ENCODE measurements around the gene SLC22A23. TPM values are rescaled to one million over a fixed set of nuclear protein-coding genes. Genes with fewer than 3 reads are reported as not detected.

The SLC22A23 gene
- total RNA-seq, 1 donor from 2014 or later = 4.0 TPM

GRCh38 chr6:3406362-3406821, 50.5 kb downstream of the SLC22A23 start:
- no peak for DNase-seq (ENCODE audit: low read depth, low spot score)

DNA sequence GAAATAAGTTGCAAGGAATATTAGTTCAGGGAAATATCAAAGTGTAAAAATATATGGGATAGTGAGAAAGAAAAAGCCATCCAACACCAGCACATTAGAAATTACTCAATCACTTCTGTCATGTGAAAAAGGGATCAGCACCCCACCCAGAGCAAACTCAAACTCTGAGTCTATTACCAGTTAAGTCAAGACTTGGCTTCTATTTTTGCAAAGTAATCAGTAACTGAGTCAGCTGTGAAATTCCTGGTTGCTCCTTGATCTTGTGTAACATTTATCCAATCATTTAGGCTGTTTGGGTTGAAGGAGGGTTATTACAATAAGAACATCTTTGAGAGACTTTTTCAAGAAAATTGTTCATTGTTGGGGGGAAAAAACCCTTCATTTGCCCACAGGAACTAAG, 51.2 kb downstream of the SLC22A23 start:
- no peak for DNase-seq (ENCODE audit: low read depth, low spot score)

- no peak for DNase-seq (ENCODE audit: low read depth, low spot score)
These were observed 51.7 kb downstream of the SLC22A23 start for GRCh38 chr6:3405182-3405518.

DNA sequence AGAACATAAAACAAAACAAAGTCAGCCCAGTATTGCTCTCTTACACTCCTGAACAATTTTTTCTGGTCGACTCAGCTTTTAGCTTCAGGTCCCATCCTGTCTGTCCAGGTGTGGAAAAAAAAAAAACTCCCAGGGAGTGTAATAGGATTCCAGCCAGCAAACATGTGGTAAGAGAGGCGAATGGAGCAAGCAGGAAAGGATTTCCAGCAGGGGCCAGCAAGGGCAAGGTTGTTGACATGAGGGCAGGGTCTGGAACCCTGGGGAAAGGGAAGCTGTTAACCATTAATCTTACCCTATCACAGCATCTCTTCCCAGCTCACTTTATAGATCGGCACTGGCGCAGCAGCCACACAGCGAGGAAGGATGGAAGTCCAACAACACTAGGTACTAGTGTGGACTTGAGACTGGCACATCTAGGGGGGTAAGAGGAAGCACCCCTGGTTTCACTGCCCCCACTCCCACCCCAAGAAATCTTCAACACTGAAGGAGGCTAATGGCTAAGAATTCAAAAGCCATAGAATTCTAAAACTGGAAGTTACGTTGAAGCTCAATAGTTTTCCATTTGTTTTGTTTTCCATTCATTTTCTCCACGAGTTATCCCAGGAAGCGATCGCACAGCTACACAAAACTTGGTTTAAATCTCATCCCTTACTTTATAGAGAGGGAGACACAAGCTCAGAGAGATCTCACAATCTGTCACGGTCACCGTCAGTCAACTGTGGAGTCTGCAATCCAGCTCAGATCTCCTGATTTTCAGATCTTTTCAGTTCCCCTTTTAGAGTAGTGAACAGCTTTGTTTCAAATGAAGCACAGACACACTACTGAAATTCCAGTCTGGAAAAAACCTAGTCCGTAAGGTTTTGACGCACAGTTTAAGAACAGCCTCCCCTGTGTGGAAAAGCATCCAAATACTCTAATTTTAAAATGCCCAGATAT, 53.3 kb downstream of the SLC22A23 start:
- DNase-seq (ENCODE audit: low read depth, low spot score) = no peak

DNA sequence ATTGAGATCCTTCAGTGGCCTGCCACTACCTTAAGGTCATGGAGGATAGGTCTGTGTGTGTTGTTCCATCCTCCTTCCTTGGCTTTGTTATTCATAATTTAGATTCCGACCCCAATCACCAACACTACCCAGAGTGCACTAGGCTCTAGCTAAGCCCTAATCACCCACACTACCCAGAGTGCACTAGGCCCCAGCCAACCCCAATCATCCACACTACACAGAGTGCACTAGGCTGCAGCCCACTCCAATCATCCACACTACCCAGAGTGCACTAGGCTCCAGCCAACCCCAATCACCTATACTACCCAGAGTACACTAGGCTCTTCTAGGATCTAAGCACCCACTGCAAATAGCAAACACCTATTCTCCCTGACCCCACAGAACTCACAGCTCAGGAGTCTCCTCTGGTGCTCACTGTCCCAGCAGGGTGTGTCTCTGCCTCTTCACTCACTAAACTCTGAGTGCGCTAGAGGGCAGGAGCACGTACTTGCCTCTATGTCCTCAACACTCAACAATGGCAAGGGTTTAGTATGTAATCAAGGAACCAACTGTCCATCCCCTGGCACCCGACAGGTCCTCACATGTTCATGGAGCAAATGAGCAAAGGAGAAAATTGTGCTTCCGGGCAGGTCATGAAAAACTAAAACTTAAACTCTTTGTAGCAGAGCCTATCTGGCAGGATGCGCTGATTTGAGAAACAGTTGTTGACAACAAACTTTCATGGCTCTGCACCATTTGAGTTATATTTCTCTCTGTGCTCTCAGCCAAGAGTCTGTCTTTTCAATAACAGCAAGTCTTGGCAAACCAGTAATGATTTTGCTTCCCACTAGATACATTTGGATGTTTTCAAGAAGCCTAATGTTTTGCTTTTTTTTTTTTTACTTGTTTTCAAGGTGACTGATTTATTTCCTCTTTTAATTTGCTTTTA, 54.3 kb downstream of the SLC22A23 start:
- no peak for DNase-seq (ENCODE audit: low read depth, low spot score)

GRCh38 chr6:3400162-3400561, 56.7 kb downstream of the SLC22A23 start:
- no peak for DNase-seq (ENCODE audit: low read depth, low spot score)

GRCh38 chr6:3398755-3399696, 57.8 kb downstream of the SLC22A23 start:
- no peak for DNase-seq (ENCODE audit: low read depth, low spot score)

- DNase-seq (ENCODE audit: low read depth, low spot score) = no peak
These were observed 58.7 kb downstream of the SLC22A23 start for GRCh38 chr6:3398165-3398562.

- DNase-seq (ENCODE audit: low read depth, low spot score) = no peak
These were observed 59.4 kb downstream of the SLC22A23 start for GRCh38 chr6:3397229-3398164.

- DNase-seq (ENCODE audit: low read depth, low spot score) = no peak
These were observed 60.2 kb downstream of the SLC22A23 start for GRCh38 chr6:3396503-3397180.

DNA sequence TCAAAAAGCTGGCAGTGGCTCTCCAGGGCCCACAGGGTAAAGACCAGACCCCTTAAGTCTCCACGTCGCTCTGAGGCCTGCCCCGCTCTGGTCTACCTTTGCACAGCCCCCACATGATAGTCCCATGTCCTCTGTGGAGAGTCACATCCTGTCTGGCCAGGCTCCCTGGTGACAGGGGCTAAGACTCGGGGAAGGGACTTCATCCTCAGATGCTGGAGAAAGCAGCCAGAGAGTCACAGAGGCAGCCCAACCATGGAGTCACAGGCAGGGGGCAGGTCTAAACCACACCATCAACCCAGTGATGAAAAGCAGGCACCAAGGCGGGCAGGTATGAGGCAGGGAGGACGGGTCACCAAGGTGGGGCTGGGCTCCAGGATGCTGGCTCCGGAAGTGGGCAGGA, 62.2 kb downstream of the SLC22A23 start:
- no peak for DNase-seq (ENCODE audit: low read depth, low spot score)

- no peak for DNase-seq (ENCODE audit: low read depth, low spot score)
These were observed 63.0 kb downstream of the SLC22A23 start for GRCh38 chr6:3393836-3394202.

DNA sequence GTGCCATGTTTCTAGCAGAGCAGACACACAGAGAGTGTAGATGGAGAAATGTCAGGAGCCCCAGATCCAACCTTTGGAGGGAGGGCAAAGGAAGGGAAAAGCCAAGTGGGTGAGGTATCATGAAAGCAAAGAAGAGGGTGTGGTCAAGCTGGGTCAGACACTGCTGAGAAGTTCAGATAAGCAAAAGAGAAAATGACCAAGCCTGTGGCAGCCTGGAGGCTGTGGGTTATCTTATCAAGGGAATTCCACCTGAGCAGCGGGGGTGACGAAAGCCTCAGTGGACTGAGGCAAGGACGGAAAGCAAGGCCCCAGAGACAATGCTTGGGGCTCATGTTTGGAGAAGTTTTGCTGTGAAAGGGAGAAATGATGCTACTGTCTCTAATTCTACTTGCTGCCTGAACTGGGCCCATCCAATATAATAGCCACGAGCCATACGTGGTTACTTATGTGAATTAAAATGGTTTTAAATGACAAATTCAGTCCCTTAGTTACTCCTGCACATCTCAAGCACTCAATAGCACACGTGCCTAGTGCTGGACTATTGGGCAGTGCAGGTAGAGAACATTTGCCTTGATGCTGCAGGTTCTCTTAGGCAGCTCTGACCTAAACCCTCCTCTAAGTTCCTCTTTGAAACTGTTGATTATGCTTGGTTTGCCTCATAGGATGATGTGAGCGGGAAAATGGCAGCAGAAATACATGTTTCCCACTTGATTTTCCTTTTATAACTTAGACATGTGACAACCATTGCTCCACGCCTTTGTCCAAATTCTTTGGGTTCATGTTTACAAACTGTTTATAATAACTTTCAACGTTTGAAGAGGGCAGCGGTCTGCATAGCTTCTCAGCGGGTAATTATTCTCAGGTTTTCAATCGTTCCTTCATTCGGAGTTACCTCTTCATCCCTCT, 63.7 kb downstream of the SLC22A23 start:
- DNase-seq (ENCODE audit: low read depth, low spot score) = no peak

GRCh38 chr6:3391902-3392458, 64.9 kb downstream of the SLC22A23 start:
- no peak for DNase-seq (ENCODE audit: low read depth, low spot score)

DNA sequence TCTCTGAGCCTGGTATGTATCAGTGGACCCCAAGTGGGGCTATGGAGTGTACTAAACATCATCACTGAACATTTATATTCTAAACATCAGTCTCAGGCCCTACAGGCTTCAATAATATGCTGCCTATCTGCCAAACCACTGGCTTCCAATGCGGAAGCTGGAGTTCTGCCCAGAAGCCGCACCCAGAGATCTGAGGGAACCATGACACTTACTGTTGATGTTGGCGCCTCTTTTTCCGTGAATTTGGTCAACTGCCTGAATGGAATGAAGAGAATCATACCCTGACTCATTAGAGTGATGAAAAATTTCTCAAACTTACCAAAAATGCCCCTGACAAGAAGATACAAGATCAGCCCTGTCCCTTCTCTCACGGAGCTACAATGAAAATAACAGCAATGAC, 66.2 kb downstream of the SLC22A23 start:
- peak; percentile 15 for DNase-seq (ENCODE audit: low read depth, low spot score)

DNA sequence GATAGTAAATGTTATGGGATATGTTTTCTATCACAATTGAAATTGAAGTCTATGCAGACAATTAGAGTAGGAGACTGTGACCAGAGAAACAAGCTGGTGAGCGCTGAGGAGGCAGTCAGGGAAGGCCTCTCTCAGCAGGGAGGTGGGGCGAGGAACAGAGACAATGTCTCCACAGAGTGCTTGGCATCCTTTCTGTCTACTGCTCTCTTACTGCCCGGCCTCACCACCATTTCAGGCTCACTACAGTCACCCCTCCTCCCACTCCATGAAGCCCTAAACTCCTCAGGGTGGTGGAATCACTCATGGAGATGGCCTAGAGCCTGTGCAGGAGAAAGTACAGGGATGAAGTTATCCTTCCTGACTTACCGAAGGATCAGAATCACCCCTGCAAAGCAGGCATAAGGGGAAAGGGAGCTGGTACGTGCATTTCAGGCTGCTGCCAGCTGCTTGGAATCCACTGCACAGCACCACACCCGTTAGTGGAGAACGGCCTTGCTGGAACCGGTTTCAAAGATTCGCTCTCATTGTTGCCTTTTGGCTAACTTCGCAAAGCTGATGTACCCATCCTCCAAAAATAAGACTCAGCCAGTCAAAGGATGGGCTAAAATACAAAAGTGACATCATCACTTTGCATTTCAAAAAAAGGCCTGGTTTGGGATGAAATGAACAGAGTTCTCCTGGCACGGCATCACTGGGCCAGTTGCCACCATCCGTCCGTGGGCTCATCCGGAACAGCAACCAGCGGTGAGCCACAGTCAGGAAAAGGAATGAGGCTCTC, 67.3 kb downstream of the SLC22A23 start:
- no peak for DNase-seq (ENCODE audit: low read depth, low spot score)

DNA sequence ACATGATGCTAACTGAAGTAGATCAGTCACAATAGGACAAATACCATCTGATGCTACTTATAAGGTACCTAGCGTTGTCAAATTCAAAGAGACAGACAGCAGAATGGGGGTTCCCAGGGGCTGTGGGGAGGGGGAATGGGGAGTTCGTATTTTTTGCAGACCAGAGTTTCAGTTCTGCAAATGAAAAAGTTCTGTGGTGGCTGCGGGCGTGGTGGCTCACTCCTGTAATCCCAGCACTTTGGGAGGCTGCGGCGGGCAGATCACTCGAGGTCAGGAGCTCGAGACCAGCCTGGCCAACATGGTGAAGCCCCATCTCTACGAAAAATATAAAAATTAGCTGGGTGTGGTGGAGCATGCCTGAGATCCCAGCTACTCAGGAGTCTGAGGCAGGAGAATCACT, 68.1 kb downstream of the SLC22A23 start:
- no peak for DNase-seq (ENCODE audit: low read depth, low spot score)

Data from pulmonary artery endothelial cell (primary cell).